NCI-H2171 treated with DMSO at 0.1 percent for 48 hours (cell line): ENCODE data around the gene APBB1IP.
"Not testable (repeated sequence)": the region's sequence is repeated elsewhere in the genome, so short reads cannot be mapped to it uniquely, and the experiment has no call there.

Experiments
- DNase-seq: peaks from one replicate; lab custom pipeline; 2025; lab: John Stamatoyannopoulos, UW

Gene APBB1IP

GRCh38 chr10:26441491-26442214 is 3.5 kb downstream of the APBB1IP start:
- no peak for DNase-seq

- DNase-seq: no peak
These were observed 7.4 kb downstream of the APBB1IP start for GRCh38 chr10:26445411-26446031.

- DNase-seq: no peak
These were observed 8.1 kb downstream of the APBB1IP start for GRCh38 chr10:26446258-26446657.

GRCh38 chr10:26448292-26448691 is 10.2 kb downstream of the APBB1IP start:
- no peak for DNase-seq

- no peak for DNase-seq
These were observed 10.7 kb downstream of the APBB1IP start for GRCh38 chr10:26448706-26449435.

GRCh38 chr10:26449726-26450125 is 11.6 kb downstream of the APBB1IP start:
- DNase-seq: no peak

GRCh38 chr10:26451903-26452302 is 13.8 kb downstream of the APBB1IP start:
- DNase-seq: no peak

GRCh38 chr10:26453850-26454249 is 15.7 kb downstream of the APBB1IP start:
- no peak for DNase-seq

- no peak for DNase-seq
These were observed 16.8 kb downstream of the APBB1IP start for GRCh38 chr10:26454891-26455290.

GRCh38 chr10:26455567-26456315 is 17.6 kb downstream of the APBB1IP start:
- DNase-seq: no peak

GRCh38 chr10:26457088-26457487 is 18.9 kb downstream of the APBB1IP start:
- no peak for DNase-seq

GRCh38 chr10:26460736-26461135 is 22.6 kb downstream of the APBB1IP start:
- no peak for DNase-seq

GRCh38 chr10:26463986-26464385 is 25.8 kb downstream of the APBB1IP start:
- DNase-seq: no peak

GRCh38 chr10:26464632-26465280 is 26.6 kb downstream of the APBB1IP start:
- no peak for DNase-seq

GRCh38 chr10:26466531-26466930 is 28.4 kb downstream of the APBB1IP start:
- not testable (repeated sequence) for DNase-seq

GRCh38 chr10:26467639-26468038 is 29.5 kb downstream of the APBB1IP start:
- no peak for DNase-seq

- no peak for DNase-seq
These were observed 30.1 kb downstream of the APBB1IP start for GRCh38 chr10:26468291-26468690.

- DNase-seq: no peak
These were observed 30.6 kb downstream of the APBB1IP start for GRCh38 chr10:26468700-26469099.

- no peak for DNase-seq
These were observed 34.3 kb downstream of the APBB1IP start for GRCh38 chr10:26472492-26472778.

GRCh38 chr10:26474026-26474425 is 35.9 kb downstream of the APBB1IP start:
- no peak for DNase-seq

GRCh38 chr10:26474845-26475244 is 36.7 kb downstream of the APBB1IP start:
- not testable (repeated sequence) for DNase-seq

GRCh38 chr10:26475386-26475785 is 37.2 kb downstream of the APBB1IP start:
- DNase-seq: no peak
